ENCODE measurements around the gene LMCD1. TPM values are rescaled to one million over a fixed set of nuclear protein-coding genes. Genes with fewer than 3 reads are reported as not detected.

Gene LMCD1
- total and polyA plus RNA-seq, 2 of the 8 experiments (the other 6 are each of a cell fraction or from before 2014, with no cell fraction given), result 12.3 to 26.5 TPM

DNA sequence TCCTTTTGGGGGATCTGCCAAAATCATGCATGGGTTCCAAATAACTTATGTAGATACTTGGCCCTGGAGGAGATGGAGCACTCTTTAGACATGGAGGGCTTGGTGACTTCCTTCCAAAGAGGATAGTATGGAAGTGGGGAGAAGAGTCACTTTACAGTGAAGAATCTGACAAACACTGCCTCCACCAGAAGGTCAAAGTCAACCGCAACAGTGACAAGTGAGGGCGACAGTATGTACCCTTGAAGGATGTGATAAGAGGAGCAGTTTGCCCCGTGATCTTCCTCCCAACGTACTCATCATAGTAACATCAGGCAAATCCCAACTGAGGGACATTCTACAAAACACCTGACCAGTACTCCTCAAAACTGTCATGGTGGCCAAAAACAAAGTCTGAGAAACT is 62.0 kb downstream of the LMCD1 start:
- H3K27ac ChIP-seq (ENCODE audit: low read depth, low read length), result no peak overlapping the region
- no peak overlapping the region for H2BK5ac ChIP-seq (ENCODE audit: low read depth, low read length)
- H4K20me1 ChIP-seq (replicated peaks in 1 of 2; ENCODE audit: control insufficient read depth in 1 of 2, insufficient read depth in 2 of 2, low read length in 2 of 2), result no peaks in the 10 kb centered on the region
- no peak overlapping the region for H3K14ac ChIP-seq (ENCODE audit: insufficient read length)
- no peak overlapping the region for H3K9ac ChIP-seq (replicated peaks in 1 of 4; ENCODE audit: extremely low read depth in 1 of 4, low read depth in 3 of 4, low read length in 3 of 4)
- no peak overlapping the region for H4K5ac ChIP-seq (ENCODE audit: insufficient read length, low read depth, low read length)
- no peak for DNase-seq (ENCODE audit: low read depth in 1 of 2, low spot score in 2 of 2)
- H3K79me2 ChIP-seq (ENCODE audit: control insufficient read depth in 1 of 2, insufficient read depth in 2 of 2, low read length in 2 of 2), result no peaks in the 10 kb centered on the region
- H3K9me3 ChIP-seq (ENCODE audit: insufficient read depth in 2 of 2, low read depth in 1 of 2, low read length in 1 of 2), result no peaks in the 10 kb centered on the region
- no peak for FAIRE-seq
- ChIA-PET POLR2A (ENCODE audit: partially characterized antibody) (interaction anchor here (1.4 kb wide), 1 partner anchor 9 kb away, joined by 4 read pairs; no protein-coding TSS in a partner anchor), CTCF (ENCODE audit: partially characterized antibody) (no interaction called here)
- no peak overlapping the region for H3K18ac ChIP-seq (ENCODE audit: extremely low read depth, low read length)
- H2BK120ac ChIP-seq (replicated peaks; ENCODE audit: low read depth, low read length), result no peak overlapping the region
- no peak overlapping the region for H3K4me2 ChIP-seq (ENCODE audit: insufficient read depth in 1 of 2, low read depth in 2 of 2, low read length in 2 of 2)
- no peaks in the 10 kb centered on the region for H3K79me1 ChIP-seq (ENCODE audit: low read depth, low read length)
- no peak overlapping the region for H2AFZ ChIP-seq (ENCODE audit: low read length)
- H2AK5ac ChIP-seq (ENCODE audit: low read depth, low read length), result no peak overlapping the region
- no peak overlapping the region for H2BK15ac ChIP-seq (ENCODE audit: low read length)
- 92% methylated on average over 4 of the region's 4 CpGs; no CpG with 5 or more reads in 1 of the 2 experiments for WGBS, 2 experiments (ENCODE audit: extremely low coverage in 1 of 2, insufficient coverage in 1 of 2, insufficient read length in 1 of 2, insufficient replicate concordance in 2 of 2, low coverage in 1 of 2, low lambda C conversion rate in 2 of 2, missing lambda C conversion rate in 1 of 2)
- no peak overlapping the region for H2BK20ac ChIP-seq (ENCODE audit: low read length)
- no peak overlapping the region for H2BK12ac ChIP-seq (ENCODE audit: low read depth, low read length)
- H3K23me2 ChIP-seq (ENCODE audit: low read depth, low read length), result no peaks in the 10 kb centered on the region
- no peak overlapping the region for H3K56ac ChIP-seq (replicated peaks; ENCODE audit: insufficient read length, low read depth, low read length)
- H3K4me3 ChIP-seq (ENCODE audit: extremely low read depth in 1 of 4, insufficient read depth in 2 of 4, low read depth in 3 of 4, low read length in 4 of 4), result no peak overlapping the region
- no peak overlapping the region for H3K23ac ChIP-seq (ENCODE audit: insufficient read length)
- no peaks in the 10 kb centered on the region for H3K4me1 ChIP-seq (replicated peaks in 1 of 4; ENCODE audit: control insufficient read depth in 3 of 4, insufficient read depth in 4 of 4, low read length in 3 of 4)
- no peak overlapping the region for H4K91ac ChIP-seq (replicated peaks; ENCODE audit: insufficient read length, low read length)
- H3K4ac ChIP-seq (replicated peaks; ENCODE audit: insufficient read length, low read depth, low read length), result no peak overlapping the region
- peaks cover 0 to 15% (median 0%) of the 10 kb centered on the region in 4 experiments; a peak in 2 of 8 replicates for H3K36me3 ChIP-seq (ENCODE audit: control insufficient read depth in 2 of 4, insufficient read depth in 4 of 4, low read length in 3 of 4)
- H3K27me3 ChIP-seq (replicated peaks in 1 of 4; ENCODE audit: control insufficient read depth in 3 of 4, extremely low read depth in 1 of 4, insufficient read depth in 3 of 4, low read length in 3 of 4), result no peaks in the 10 kb centered on the region
- H4K8ac ChIP-seq (ENCODE audit: extremely low read depth, insufficient read depth, low read length), result no peak overlapping the region
- no peak for TF ChIP-seq ASH2L (IDR thresholded peaks at IDR 0.05; ENCODE audit: low read length)
- TF ChIP-seq, protein P1, sequence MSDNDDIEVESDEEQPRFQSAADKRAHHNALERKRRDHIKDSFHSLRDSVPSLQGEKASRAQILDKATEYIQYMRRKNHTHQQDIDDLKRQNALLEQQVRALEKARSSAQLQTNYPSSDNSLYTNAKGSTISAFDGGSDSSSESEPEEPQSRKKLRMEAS (IDR thresholded peaks at IDR 0.05), result no peak
- TF ChIP-seq, protein P2, sequence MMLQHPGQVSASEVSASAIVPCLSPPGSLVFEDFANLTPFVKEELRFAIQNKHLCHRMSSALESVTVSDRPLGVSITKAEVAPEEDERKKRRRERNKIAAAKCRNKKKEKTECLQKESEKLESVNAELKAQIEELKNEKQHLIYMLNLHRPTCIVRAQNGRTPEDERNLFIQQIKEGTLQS (IDR thresholded peaks at IDR 0.05; ENCODE audit: insufficient read depth, low read depth, low read length), result no peak
- TF ChIP-seq POLR2AphosphoS5 (IDR thresholded peaks at IDR 0.05; ENCODE audit: low read depth, low read length), result no peak
- no peak for TF ChIP-seq RXRA (IDR thresholded peaks at IDR 0.05; ENCODE audit: insufficient read depth, low read depth, low read length)
- no peak for TF ChIP-seq SIX5 (IDR thresholded peaks at IDR 0.05; ENCODE audit: low read depth, low read length)
- no peak for TF ChIP-seq NANOG (IDR thresholded peaks at IDR 0.05; ENCODE audit: insufficient read depth, low read depth, low read length, poor library complexity, severe bottlenecking)
- no peak for TF ChIP-seq BRCA1 (IDR thresholded peaks at IDR 0.05; ENCODE audit: low read depth, low read length)
- TF ChIP-seq, protein P3, sequence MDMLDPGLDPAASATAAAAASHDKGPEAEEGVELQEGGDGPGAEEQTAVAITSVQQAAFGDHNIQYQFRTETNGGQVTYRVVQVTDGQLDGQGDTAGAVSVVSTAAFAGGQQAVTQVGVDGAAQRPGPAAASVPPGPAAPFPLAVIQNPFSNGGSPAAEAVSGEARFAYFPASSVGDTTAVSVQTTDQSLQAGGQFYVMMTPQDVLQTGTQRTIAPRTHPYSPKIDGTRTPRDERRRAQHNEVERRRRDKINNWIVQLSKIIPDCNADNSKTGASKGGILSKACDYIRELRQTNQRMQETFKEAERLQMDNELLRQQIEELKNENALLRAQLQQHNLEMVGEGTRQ (IDR thresholded peaks at IDR 0.05; ENCODE audit: low read length), result no peak
- TF ChIP-seq SP2 (IDR thresholded peaks at IDR 0.05; ENCODE audit: low read length), result no peak
- TF ChIP-seq EGR1 (IDR thresholded peaks at IDR 0.05; ENCODE audit: borderline replicate concordance, low read depth, low read length), result no peak
- TF ChIP-seq TAF7 (optimal IDR thresholded peaks at IDR 0.05; ENCODE audit: borderline replicate concordance, low read depth, low read length), result no peak
- no peak for TF ChIP-seq SRF (IDR thresholded peaks at IDR 0.05; ENCODE audit: low read depth, low read length)
- TF ChIP-seq TAF1 (IDR thresholded peaks at IDR 0.05; ENCODE audit: low read depth, low read length), result no peak

Measured in H1 (cell line).